ENCODE measurements around the gene PPP1R26.

DNA sequence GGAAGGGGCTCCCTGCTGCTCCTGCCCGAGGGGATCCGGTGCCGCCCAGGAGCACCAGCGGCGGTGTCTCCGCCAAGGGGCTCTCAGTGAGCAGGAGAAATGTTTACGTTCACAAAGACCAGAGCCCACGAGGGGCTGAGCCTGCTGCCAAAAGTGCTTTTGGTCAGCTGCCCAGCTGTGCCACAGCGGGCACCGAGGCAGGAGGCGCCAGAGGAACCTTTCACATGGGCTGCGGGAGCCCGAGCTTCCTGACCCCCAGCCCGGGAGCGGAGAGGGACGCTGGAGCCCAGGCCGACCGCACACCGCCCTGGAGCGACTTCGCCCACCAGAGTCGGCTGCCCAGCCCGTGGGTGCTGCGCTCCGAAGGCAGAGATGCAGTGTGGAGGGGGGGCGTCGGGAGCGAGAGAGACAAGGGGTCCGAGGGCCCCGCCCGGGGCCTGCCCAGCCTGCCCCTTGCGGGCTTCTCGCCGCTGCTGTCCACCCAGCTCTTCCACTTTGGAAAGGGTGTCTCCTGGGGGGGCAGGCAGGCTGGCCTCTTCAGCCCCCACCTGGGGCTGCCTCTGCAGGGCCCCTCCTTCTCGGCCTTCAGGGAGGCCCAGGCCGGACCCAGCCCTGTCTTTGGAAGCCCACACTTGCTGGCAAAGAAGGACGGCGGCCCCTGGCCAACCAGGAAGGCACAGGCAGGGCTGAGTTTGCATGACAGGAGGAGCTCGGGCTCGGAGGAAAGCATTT, 7.9 kb downstream of the PPP1R26 start:
- TF ChIP-seq POLR2AphosphoS5 (IDR thresholded peaks at IDR 0.05) (no peak), CTCF (IDR thresholded peaks at IDR 0.05) (no peak)

Measured in esophagus muscularis mucosa (tissue), 3 donors.